Gastrocnemius medialis (tissue), 4 donors: ENCODE results near the gene MGRN1. TPM values are rescaled to one million over a fixed set of nuclear protein-coding genes. Genes with fewer than 3 reads are reported as not detected.

ENCODE experiments used
- ATAC-seq, 2 donors: fragments of 150-250 bp; one replicate each; pipeline ENCODE4 v1.9.1; 2016
- DNase-seq, 2 donors: peaks; one replicate each; pipeline ENCODE4 v3.0.0-alpha.2; 2019
- H3K27ac ChIP-seq, 4 donors: fragments of 200-600 bp; sonication (generic); 1 replicate in 1 of 4; 2 replicates in 3 of 4; pipeline ENCODE4 v1.5.1; 2016 to 2018; ENCODE audit warnings: mild to moderate bottlenecking in 2 of 4, moderate library complexity in 1 of 4
- H3K27me3 ChIP-seq, 3 donors: fragments of 200-600 bp; sonication (generic) in 2 of 3; 1 replicate in 1 of 3; 2 replicates in 2 of 3; pipeline versions ENCODE4 v1.5.1 to v1.6.0; 2016 to 2019; ENCODE audit warnings: mild to moderate bottlenecking in 1 of 3, moderate library complexity in 1 of 3
- H3K36me3 ChIP-seq, 2 donors: fragments of 200-600 bp; sonication (generic) in 1 of 2; one replicate each; pipeline ENCODE4 v1.5.1; 2017 to 2018
- H3K4me1 ChIP-seq, 2 donors: fragments of 200-600 bp; sonication (generic) in 1 of 2; one replicate each; pipeline ENCODE4 v1.5.1; 2016 to 2017; ENCODE audit warnings: mild to moderate bottlenecking in 2 of 2
- H3K4me3 ChIP-seq, 4 donors: fragments of 200-600 bp; sonication (generic) in 3 of 4; 1 replicate in 1 of 4; 2 replicates in 3 of 4; pipeline ENCODE4 v1.5.1; 2016 to 2019; ENCODE audit warnings: mild to moderate bottlenecking in 2 of 4
- H3K9me3 ChIP-seq, 3 donors: fragments of 200-600 bp; sonication (generic) in 2 of 3; 1 replicate in 1 of 3; 2 replicates in 2 of 3; pipeline ENCODE4 v1.5.1; 2016 to 2019
- POLR2A ChIP-seq, 2 donors: fragments of 450-650 bp; IDR thresholded peaks; one replicate each; pipeline ENCODE4 v1.6.1; 2017; ENCODE audit warnings: antibody characterized with exemption in 2 of 2, mild to moderate bottlenecking in 2 of 2, moderate library complexity in 2 of 2
- in situ Hi-C, 4 donors: fragments of 200-750 bp; cut with MboI; loops; one replicate each; pipeline versions ENCODE4 v1.15.0 to v1.8.0; 2017; ENCODE audit warnings: low sequenced_read_pairs in 4 of 4
- intact Hi-C: fragments of 100-400 bp; cut with DNase I; formaldehyde crosslinking; loops from one replicate; pipeline ENCODE4 v1.15.1; 2023; ENCODE audit warnings: low total_unique reads
- total RNA-seq, 4 donors: library from RNA; depleted of rRNA; stranded (reverse); fragments of >200 nt; gene quantifications; one replicate each; pipeline versions ENCODE4 v1.1.0 to v1.2.3, GENCODE V29; 2016
- TF ChIP-seq, protein P1 (sequence below), 5 experiments: fragments of 450-650 bp in 3 of 5; fragments of 200-600 bp in 2 of 5; sonication (generic) in 2 of 5; IDR thresholded peaks in 4 of 5; conservative IDR thresholded peaks in 1 of 5; 1 replicate in 4 of 5; 2 replicates in 1 of 5; pipeline ENCODE4 v1.5.1; 2016 to 2019; ENCODE audit warnings: antibody characterized with exemption in 5 of 5, mild to moderate bottlenecking in 3 of 5, moderate library complexity in 3 of 5

MGRN1 gene
- total RNA-seq, 4 donors from 2014 or later, result 33.8 to 62.9 (median 55.0) TPM

DNA sequence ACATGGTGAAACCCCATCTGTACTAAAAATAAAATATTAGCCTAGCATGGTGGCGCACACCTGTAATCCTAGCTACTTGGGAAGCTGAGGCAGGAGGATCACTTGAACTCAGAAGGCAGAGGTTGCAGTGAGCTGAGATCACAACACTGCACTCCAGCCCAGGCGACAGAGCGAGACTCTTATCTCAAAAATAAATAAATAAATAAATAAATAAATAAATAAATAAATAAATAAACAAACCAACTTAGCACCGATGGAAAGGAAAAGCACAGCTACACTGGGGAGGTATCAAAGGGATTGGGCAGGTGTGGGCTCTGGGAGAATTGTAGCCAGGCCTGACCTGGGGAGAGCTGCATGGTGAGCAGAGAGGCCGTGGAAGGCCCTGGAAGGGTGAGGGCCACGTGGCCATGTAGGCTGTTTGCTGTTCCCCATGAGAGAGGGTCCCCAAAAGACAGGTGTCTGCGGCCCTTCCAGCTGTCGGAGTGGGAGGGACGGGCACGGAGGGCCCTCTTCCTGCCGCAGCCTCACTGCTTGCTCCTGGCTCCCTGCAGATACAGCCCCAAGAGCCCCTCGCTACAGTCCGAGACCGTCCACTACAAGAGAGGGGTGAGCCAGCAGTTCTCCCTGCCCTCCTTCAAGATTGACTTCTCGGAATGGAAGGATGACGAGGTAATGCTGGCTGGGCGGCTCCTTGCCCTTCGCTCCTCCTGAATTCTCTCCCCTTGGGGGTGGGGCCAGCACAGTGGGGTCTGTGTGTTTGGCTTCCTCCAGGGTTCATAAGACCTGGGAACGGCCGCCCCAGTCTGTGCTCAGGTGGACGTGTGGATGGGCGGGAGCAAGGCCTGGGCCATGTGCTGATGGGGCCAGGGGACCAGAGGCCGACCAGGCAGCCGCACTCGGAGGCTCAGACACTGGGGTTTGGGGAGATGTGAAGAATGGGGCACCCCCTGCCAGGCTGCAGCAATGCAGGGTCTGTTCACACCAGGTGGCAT, 32.4 kb downstream of the MGRN1 start:
- intact Hi-C loops (no loop called here), in situ Hi-C loops (no loop called here)
- Histone ChIP-seq H3K4me3 (no peak overlapping the region), H3K27ac (no peak overlapping the region), H3K36me3 (peaks cover 0 to 58% of the 10 kb centered on the region in 2 donors), H3K4me1 (no peaks in the 10 kb centered on the region), H3K9me3 (no peaks in the 10 kb centered on the region), H3K27me3 (no peaks in the 10 kb centered on the region)
- TF ChIP-seq POLR2A (IDR thresholded peaks at IDR 0.05), result no peak
- no peak for ATAC-seq
- DNase-seq, result no peak

DNA sequence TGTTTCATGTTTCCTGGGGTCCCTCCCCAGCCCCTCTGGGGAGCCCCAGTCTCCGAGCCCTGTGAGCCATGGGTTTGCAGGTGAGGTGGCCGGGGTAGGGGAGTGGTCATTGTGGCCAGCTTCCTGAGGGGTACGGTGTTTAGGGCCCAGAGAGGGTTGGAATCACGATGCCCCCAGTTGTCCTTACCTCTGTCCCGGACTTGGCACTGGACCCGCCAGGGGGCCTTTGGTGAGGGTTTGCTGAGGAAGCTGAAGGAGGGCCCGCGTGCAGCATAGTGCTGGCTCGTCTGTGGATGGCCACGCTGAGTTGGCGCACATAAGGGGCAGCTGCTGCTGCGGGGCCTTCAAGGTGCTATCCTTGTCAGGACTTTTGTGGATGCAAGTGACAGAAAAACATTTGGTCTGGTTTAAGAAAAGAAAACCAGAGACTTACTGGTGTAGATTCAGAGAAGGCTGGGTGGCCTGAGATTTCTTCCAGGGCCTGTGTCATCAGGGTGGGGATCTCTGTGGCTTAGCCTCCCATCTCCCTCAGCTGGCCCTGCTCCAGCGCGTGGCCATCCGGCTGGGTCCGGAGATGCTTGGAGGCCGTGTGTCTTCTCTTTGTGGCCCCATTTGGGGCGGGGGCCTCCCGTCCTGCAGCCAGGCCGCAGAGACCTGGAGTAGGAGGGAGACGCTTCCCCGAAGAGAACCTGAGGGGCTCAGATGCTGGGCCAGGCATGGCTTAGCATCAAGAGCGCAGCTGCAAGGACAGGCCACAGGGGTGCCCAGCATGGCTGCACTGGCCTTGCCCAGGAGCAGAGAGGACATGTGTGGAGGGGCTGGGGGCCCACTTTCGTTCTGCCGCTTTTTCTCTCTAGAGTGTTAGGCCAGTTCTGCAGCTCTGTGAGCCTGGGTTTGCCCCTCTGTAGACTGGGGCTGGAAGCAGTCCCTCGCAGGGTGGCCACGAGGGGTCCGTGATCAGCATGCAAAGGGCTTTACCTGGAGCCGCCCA, 35.0 kb downstream of the MGRN1 start:
- H3K27ac ChIP-seq, result no peak overlapping the region
- ATAC-seq, result no peak

DNA sequence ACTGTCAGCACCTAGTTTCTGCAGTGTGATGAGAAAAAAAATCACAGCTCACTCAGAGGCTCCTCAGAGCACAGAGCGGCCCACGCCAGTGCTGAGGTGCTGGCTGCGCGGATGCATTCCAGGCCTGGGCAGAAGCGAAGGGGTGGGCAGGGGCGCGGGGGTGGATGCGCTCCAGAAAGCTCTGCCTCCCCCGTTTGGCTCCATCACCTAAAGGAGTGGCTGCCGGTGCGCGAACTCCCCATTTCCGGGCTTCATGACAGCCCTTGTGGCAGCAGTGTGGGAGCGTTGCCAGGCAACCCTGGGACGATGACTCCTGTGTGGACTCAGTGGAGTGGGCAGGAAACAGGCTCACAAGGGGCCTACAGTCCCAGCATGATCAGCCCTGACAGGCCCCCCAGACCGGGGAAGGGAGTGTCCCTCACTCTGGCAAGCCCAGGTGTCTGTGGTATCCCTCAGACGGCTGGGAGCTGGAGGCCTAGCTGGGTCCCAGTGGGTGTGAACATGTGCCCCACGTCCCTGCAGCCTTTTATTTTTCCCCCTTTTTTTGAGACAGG, 35.9 kb downstream of the MGRN1 start:
- no peak for TF ChIP-seq POLR2A (IDR thresholded peaks at IDR 0.05)
- TF ChIP-seq, protein P1, sequence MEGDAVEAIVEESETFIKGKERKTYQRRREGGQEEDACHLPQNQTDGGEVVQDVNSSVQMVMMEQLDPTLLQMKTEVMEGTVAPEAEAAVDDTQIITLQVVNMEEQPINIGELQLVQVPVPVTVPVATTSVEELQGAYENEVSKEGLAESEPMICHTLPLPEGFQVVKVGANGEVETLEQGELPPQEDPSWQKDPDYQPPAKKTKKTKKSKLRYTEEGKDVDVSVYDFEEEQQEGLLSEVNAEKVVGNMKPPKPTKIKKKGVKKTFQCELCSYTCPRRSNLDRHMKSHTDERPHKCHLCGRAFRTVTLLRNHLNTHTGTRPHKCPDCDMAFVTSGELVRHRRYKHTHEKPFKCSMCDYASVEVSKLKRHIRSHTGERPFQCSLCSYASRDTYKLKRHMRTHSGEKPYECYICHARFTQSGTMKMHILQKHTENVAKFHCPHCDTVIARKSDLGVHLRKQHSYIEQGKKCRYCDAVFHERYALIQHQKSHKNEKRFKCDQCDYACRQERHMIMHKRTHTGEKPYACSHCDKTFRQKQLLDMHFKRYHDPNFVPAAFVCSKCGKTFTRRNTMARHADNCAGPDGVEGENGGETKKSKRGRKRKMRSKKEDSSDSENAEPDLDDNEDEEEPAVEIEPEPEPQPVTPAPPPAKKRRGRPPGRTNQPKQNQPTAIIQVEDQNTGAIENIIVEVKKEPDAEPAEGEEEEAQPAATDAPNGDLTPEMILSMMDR (IDR thresholded peaks at IDR 0.05 in 4 of 5, conservative IDR thresholded peaks at IDR 0.05 in 1 of 5), result no peak
- in situ Hi-C loops, result no loop called here
- H3K4me3 ChIP-seq, result no peak overlapping the region
- no peaks in the 10 kb centered on the region for H3K9me3 ChIP-seq
- intact Hi-C loops, result no loop called here
- no peaks in the 10 kb centered on the region for H3K27me3 ChIP-seq
- H3K4me1 ChIP-seq, result peaks cover 5 to 11% of the 10 kb centered on the region in 2 donors
- ATAC-seq (no peak), DNase-seq (no peak)
- no peak overlapping the region for H3K27ac ChIP-seq
- H3K36me3 ChIP-seq, result peaks cover 0 to 27% of the 10 kb centered on the region in 2 donors

More for the DNA sequence above, 35.0 kb downstream of the MGRN1 start:
- peaks cover 0 to 35% of the 10 kb centered on the region in 2 donors for H3K36me3 ChIP-seq
- no peaks in the 10 kb centered on the region for H3K27me3 ChIP-seq
- no peaks in the 10 kb centered on the region for H3K9me3 ChIP-seq
- DNase-seq, result no peak
- peaks cover 5 to 11% of the 10 kb centered on the region in 2 donors for H3K4me1 ChIP-seq
- TF ChIP-seq, protein P1 (IDR thresholded peaks at IDR 0.05 in 4 of 5, conservative IDR thresholded peaks at IDR 0.05 in 1 of 5), result no peak
- TF ChIP-seq POLR2A (IDR thresholded peaks at IDR 0.05), result no peak
- in situ Hi-C loops (no loop called here), intact Hi-C loops (no loop called here)
- no peak overlapping the region for H3K4me3 ChIP-seq

DNA sequence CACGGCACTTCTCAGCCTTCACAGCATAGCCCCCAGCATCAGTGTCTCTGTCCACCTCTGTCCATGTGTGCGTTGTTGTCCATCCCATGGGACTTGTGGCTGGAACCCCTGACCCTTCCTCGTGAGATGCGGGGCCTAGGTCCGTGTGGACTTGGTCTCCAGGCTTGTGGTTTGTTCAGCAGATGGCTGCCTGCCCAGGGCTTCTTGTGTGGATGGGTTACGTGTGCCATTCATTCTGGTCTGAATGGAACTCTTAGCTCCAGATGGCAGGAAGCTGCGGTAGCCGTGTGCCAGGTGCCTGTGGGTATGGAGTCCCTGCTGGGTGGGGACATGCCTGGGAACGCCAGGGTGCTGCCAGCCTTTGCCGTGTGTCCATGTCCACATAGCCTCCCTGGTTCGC, 37.0 kb downstream of the MGRN1 start:
- in situ Hi-C loops (no loop called here), intact Hi-C loops (no loop called here)
- H3K27me3 ChIP-seq, result no peaks in the 10 kb centered on the region
- H3K36me3 ChIP-seq, result peaks cover 0 to 23% of the 10 kb centered on the region in 2 donors
- no peak for TF ChIP-seq POLR2A (IDR thresholded peaks at IDR 0.05)
- TF ChIP-seq, protein P1 (IDR thresholded peaks at IDR 0.05 in 4 of 5, conservative IDR thresholded peaks at IDR 0.05 in 1 of 5), result no peak
- no peaks in the 10 kb centered on the region for H3K9me3 ChIP-seq
- DNase-seq (no peak), ATAC-seq (no peak)
- no peak overlapping the region for H3K4me3 ChIP-seq
- peaks cover 5 to 11% of the 10 kb centered on the region in 2 donors for H3K4me1 ChIP-seq
- H3K27ac ChIP-seq, result no peak overlapping the region
